Stimulated activated CD8-positive, alpha-beta memory T cell treated with anti-CD3 and anti-CD28 coated beads, Interleukin-2, amount 100 ng/mL, for 48 hours (primary cell): Measurements from ENCODE around the gene TMEM178B.

ENCODE experiments used
- DNase-seq, 2 donors: peaks; one replicate each; pipeline ENCODE4 v3.0.0-alpha.2; 2020; ENCODE audit warnings: low read depth in 2 of 2

The TMEM178B gene

GRCh38 chr7:141427134-141427533, 353.3 kb downstream of the TMEM178B start:
- no peak for DNase-seq

GRCh38 chr7:141430455-141431139, 356.7 kb downstream of the TMEM178B start:
- DNase-seq, result no peak

- DNase-seq, result no peak
Observed at GRCh38 chr7:141431140-141431479, 357.2 kb downstream of the TMEM178B start.

GRCh38 chr7:141431711-141432110, 357.8 kb downstream of the TMEM178B start:
- no peak for DNase-seq

- DNase-seq, result no peak
Observed at GRCh38 chr7:141433698-141434097, 359.8 kb downstream of the TMEM178B start.

- no peak for DNase-seq
Observed at GRCh38 chr7:141436139-141436538, 362.3 kb downstream of the TMEM178B start.

- no peak for DNase-seq
Observed at GRCh38 chr7:141436575-141437075, 362.8 kb downstream of the TMEM178B start.

GRCh38 chr7:141439164-141439563, 365.3 kb downstream of the TMEM178B start:
- no peak for DNase-seq

GRCh38 chr7:141439776-141440175, 365.9 kb downstream of the TMEM178B start:
- DNase-seq, result no peak

- DNase-seq, result no peak
Observed at GRCh38 chr7:141441837-141442627, 368.2 kb downstream of the TMEM178B start.

- no peak for DNase-seq
Observed at GRCh38 chr7:141442781-141443180, 368.9 kb downstream of the TMEM178B start.

- no peak for DNase-seq
Observed at GRCh38 chr7:141444961-141445360, 371.1 kb downstream of the TMEM178B start.

- no peak for DNase-seq
Observed at GRCh38 chr7:141451232-141451631, 377.4 kb downstream of the TMEM178B start.

- DNase-seq, result peak in 1 of 2 donors; percentile 1
Observed at GRCh38 chr7:141452911-141453310, 379.0 kb downstream of the TMEM178B start.

- no peak for DNase-seq
Observed at GRCh38 chr7:141454338-141454737, 380.5 kb downstream of the TMEM178B start.

- no peak for DNase-seq
Observed at GRCh38 chr7:141455723-141456122, 381.9 kb downstream of the TMEM178B start.

GRCh38 chr7:141456298-141456697, 382.4 kb downstream of the TMEM178B start:
- DNase-seq, result no peak

GRCh38 chr7:141456711-141457110, 382.8 kb downstream of the TMEM178B start:
- DNase-seq, result no peak

- DNase-seq, result no peak
Observed at GRCh38 chr7:141460781-141461715, 387.2 kb downstream of the TMEM178B start.

- DNase-seq, result no peak
Observed at GRCh38 chr7:141461924-141462323, 388.1 kb downstream of the TMEM178B start.

GRCh38 chr7:141462958-141463357, 389.1 kb downstream of the TMEM178B start:
- DNase-seq, result no peak

GRCh38 chr7:141463986-141464385, 390.1 kb downstream of the TMEM178B start:
- no peak for DNase-seq
